ENCODE measurements around the gene ARHGAP4.

The ARHGAP4 gene

GRCh38 chrX:153944140-153944799, 18.2 kb upstream of the ARHGAP4 start, which contains the start of gene RENBP:
TSS of gene RENBP (minus strand) at chrX:153944643. CDS start at chrX:153944610, 33 bp downstream.
- no peak for DNase-seq

GRCh38 chrX:153941336-153942252, 15.5 kb upstream of the ARHGAP4 start:
- DNase-seq, result no peak

- DNase-seq, result no peak
Measured at GRCh38 chrX:153939573-153939972, 13.5 kb upstream of the ARHGAP4 start.

GRCh38 chrX:153938226-153938786, 12.2 kb upstream of the ARHGAP4 start:
- no peak for DNase-seq

- no peak for DNase-seq
Measured at GRCh38 chrX:153937056-153937455, 11.0 kb upstream of the ARHGAP4 start.

- no peak for DNase-seq
Measured at GRCh38 chrX:153935326-153935851, 9.3 kb upstream of the ARHGAP4 start.

GRCh38 chrX:153934762-153935325, 8.8 kb upstream of the ARHGAP4 start, which contains the start of gene NAA10:
TSS of gene NAA10 (minus strand) at chrX:153935037. CDS start at chrX:153934904, 133 bp downstream.
- DNase-seq, result peak; percentile 83

- DNase-seq, result no peak
Measured at GRCh38 chrX:153934148-153934761, 8.2 kb upstream of the ARHGAP4 start.

- DNase-seq, result no peak
Measured at GRCh38 chrX:153933748-153934147, 7.7 kb upstream of the ARHGAP4 start.

- DNase-seq, result no peak
Measured at GRCh38 chrX:153932220-153932915, 6.3 kb upstream of the ARHGAP4 start.

- no peak for DNase-seq
Measured at GRCh38 chrX:153931748-153932147, 5.7 kb upstream of the ARHGAP4 start.

GRCh38 chrX:153931151-153931550, 5.1 kb upstream of the ARHGAP4 start:
- no peak for DNase-seq

- no peak for DNase-seq
Measured at GRCh38 chrX:153930011-153930910, 4.2 kb upstream of the ARHGAP4 start.

GRCh38 chrX:153929576-153929975, 3.5 kb upstream of the ARHGAP4 start:
- no peak for DNase-seq

GRCh38 chrX:153928846-153929245, 2.8 kb upstream of the ARHGAP4 start:
- DNase-seq, result no peak

- DNase-seq, result peak; percentile 98
Measured at GRCh38 chrX:153927922-153928760, 2.1 kb upstream of the ARHGAP4 start.

GRCh38 chrX:153927672-153927921, 1.5 kb upstream of the ARHGAP4 start:
- DNase-seq, result no peak

- peak; percentile 23 for DNase-seq
Measured at GRCh38 chrX:153926858-153927671, 1.0 kb upstream of the ARHGAP4 start.

- DNase-seq, result no peak
Measured at GRCh38 chrX:153926552-153926857, 441 bp upstream of the ARHGAP4 start.

- no peak for DNase-seq
Measured at GRCh38 chrX:153925387-153925738, 701 bp downstream of the ARHGAP4 start.
